Peyer's patch (tissue), 4 donors: ENCODE measurements around the gene MED9. TPM values are rescaled to one million over a fixed set of nuclear protein-coding genes. Genes with fewer than 3 reads are reported as not detected.

Experiments
- DNase-seq, 3 donors: peaks; one replicate each; pipeline ENCODE4 v3.0.0-alpha.2; 2017 to 2019
- H3K27ac ChIP-seq, 4 donors: fragments of 200-600 bp; sonication (generic); one replicate each; pipeline ENCODE4 v1.5.1; 2016 to 2019
- H3K27me3 ChIP-seq, 2 donors: fragments of 200-600 bp; sonication (generic); one replicate each; pipeline ENCODE4 v1.5.1; 2019
- H3K36me3 ChIP-seq, 3 donors: fragments of 200-600 bp; sonication (generic); one replicate each; pipeline ENCODE4 v1.5.1; 2016 to 2019
- H3K4me1 ChIP-seq, 4 donors: fragments of 200-600 bp; sonication (generic); one replicate each; pipeline ENCODE4 v1.5.1; 2016 to 2019
- H3K4me3 ChIP-seq, 4 donors: fragments of 200-600 bp; sonication (generic); 1 replicate in 3 of 4; 2 replicates in 1 of 4; pipeline ENCODE4 v1.5.1; 2016 to 2019; ENCODE audit warnings: mild to moderate bottlenecking in 1 of 4
- H3K9me3 ChIP-seq, 4 donors: fragments of 200-600 bp; sonication (generic); one replicate each; pipeline ENCODE4 v1.5.1; 2016 to 2019; ENCODE audit warnings: mild to moderate bottlenecking in 1 of 4
- POLR2A ChIP-seq, 2 donors: fragments of 450-650 bp; IDR thresholded peaks; one replicate each; pipeline ENCODE4 v1.5.1; 2017; ENCODE audit warnings: antibody characterized with exemption in 2 of 2, mild to moderate bottlenecking in 2 of 2, moderate library complexity in 2 of 2
- total RNA-seq, 4 donors: library from RNA; depleted of rRNA; stranded (reverse); fragments of >200 nt; gene quantifications; one replicate each; pipeline ENCODE4 v1.1.0, GENCODE V29; 2016
- TF ChIP-seq, protein P1 (sequence below), 6 experiments: fragments of 450-650 bp in 4 of 6; fragments of 200-600 bp in 2 of 6; sonication (generic) in 1 of 6; IDR thresholded peaks; one replicate each; pipeline ENCODE4 v1.5.1; 2017 to 2019; ENCODE audit warnings: antibody characterized with exemption in 6 of 6, mild to moderate bottlenecking in 3 of 6, moderate library complexity in 1 of 6

Gene MED9
- total RNA-seq, 4 donors from 2014 or later, result 8.3 to 42.4 (median 19.4) TPM

DNA sequence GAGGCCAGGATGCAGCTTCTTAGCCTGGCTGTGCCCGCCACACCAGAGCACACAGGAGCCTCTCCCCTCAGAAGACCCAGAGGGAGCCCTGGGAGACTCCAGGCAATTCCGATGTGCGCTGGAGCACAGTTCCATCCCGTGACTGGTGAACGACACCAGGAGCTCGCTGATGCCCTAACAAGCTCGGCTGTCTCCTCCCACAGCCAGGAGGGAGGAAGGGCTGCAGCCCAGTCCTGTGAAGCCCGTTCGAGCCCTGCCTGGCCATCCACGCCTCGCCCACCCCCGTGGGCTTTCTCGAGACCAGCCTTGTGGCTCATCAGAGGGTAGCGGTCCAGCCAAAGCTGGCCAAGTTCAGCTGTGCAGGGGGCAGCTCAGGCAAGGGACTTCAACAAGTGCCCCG is 41.2 kb downstream of the MED9 start:
- H3K9me3 ChIP-seq, result no peaks in the 10 kb centered on the region
- H3K4me1 ChIP-seq, result no peaks in the 10 kb centered on the region
- DNase-seq, result no peak
- no peak overlapping the region for H3K27ac ChIP-seq
- no peak for TF ChIP-seq POLR2A (IDR thresholded peaks at IDR 0.05)
- TF ChIP-seq, protein P1, sequence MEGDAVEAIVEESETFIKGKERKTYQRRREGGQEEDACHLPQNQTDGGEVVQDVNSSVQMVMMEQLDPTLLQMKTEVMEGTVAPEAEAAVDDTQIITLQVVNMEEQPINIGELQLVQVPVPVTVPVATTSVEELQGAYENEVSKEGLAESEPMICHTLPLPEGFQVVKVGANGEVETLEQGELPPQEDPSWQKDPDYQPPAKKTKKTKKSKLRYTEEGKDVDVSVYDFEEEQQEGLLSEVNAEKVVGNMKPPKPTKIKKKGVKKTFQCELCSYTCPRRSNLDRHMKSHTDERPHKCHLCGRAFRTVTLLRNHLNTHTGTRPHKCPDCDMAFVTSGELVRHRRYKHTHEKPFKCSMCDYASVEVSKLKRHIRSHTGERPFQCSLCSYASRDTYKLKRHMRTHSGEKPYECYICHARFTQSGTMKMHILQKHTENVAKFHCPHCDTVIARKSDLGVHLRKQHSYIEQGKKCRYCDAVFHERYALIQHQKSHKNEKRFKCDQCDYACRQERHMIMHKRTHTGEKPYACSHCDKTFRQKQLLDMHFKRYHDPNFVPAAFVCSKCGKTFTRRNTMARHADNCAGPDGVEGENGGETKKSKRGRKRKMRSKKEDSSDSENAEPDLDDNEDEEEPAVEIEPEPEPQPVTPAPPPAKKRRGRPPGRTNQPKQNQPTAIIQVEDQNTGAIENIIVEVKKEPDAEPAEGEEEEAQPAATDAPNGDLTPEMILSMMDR (IDR thresholded peaks at IDR 0.05), result no peak
- H3K4me3 ChIP-seq, result no peak overlapping the region
- no peaks in the 10 kb centered on the region for H3K36me3 ChIP-seq
- no peaks in the 10 kb centered on the region for H3K27me3 ChIP-seq

DNA sequence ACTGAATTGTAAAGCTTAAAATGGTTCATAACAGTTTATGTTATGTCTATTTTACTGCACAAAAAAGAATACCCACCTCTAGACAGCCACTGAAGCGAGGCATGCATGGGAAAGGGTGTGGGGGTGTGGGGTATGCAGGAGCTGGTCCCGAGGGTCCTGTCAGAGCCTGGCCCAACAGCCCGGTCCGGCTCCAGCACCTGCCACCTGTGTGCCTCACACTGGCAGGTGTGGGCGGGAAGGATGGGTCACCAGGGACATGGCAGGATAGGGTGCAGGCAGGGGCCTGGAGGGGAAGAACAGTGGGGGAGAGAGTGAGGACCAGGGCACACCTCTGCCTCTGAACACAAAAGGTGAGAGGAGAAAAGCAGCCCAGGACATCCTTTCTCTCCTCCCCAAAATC is 42.2 kb downstream of the MED9 start:
- no peak overlapping the region for H3K27ac ChIP-seq
- no peaks in the 10 kb centered on the region for H3K4me1 ChIP-seq
- no peaks in the 10 kb centered on the region for H3K9me3 ChIP-seq
- TF ChIP-seq POLR2A (IDR thresholded peaks at IDR 0.05), result no peak
- TF ChIP-seq, protein P1 (IDR thresholded peaks at IDR 0.05), result no peak
- no peak for DNase-seq
- H3K36me3 ChIP-seq, result no peaks in the 10 kb centered on the region
- no peak overlapping the region for H3K4me3 ChIP-seq
- H3K27me3 ChIP-seq, result no peaks in the 10 kb centered on the region

DNA sequence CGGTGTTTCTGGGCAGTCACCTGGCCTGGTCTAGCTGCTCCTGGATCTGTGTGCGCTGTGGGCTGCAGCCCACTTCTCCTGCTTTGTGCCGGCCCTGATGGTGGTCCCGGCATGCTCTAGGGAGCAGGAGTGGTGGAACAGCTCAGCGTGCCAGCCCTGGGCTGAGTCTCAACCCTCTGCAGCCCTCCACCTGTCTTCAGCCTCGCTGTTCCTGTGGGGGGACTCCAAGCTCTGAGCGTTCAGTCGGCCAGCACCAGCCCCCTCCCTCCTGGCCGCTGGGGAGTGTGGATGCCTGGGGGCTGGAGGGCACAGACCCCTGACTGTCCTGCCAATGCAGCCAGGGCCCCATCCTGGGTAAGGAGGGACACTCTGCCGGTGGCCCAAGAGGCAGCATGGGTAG is 43.1 kb downstream of the MED9 start:
- no peak for DNase-seq
- H3K4me3 ChIP-seq, result no peak overlapping the region
- TF ChIP-seq POLR2A (IDR thresholded peaks at IDR 0.05), result no peak
- TF ChIP-seq, protein P1 (IDR thresholded peaks at IDR 0.05), result no peak
- no peaks in the 10 kb centered on the region for H3K4me1 ChIP-seq
- H3K27me3 ChIP-seq, result no peaks in the 10 kb centered on the region
- no peaks in the 10 kb centered on the region for H3K36me3 ChIP-seq
- no peaks in the 10 kb centered on the region for H3K9me3 ChIP-seq
- no peak overlapping the region for H3K27ac ChIP-seq

DNA sequence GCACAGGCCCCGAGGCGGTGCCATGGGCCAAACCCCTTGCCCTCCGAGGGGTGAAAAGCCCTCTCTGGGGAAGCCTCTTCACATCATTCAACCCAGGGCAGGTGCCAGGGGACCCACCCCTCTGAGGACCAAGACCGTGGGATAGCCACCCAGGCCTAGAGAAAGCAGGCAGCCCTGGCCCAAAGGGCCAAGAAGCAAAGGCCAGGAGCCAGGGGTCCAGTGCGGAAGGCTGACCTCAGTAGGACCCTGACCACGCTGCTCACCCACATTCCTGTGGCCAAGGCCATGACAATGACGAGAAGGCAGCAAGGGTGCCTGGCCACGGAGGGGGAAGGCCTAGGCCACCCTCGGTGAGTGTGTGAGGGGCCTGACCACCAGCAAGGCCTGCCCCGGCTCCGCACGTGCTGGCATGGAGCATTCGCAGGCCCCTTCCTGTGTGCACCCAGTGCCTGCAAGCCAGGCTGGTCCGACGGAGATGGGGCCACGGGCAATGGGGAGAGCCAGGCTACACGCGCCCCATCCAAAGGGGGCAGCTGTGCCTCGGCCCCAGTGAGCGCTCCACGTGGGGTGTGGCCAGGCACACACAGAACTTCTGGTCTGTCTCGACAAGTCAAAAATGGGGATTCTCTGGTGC is 43.9 kb downstream of the MED9 start:
- TF ChIP-seq, protein P1 (IDR thresholded peaks at IDR 0.05), result no peak
- no peak for TF ChIP-seq POLR2A (IDR thresholded peaks at IDR 0.05)
- no peaks in the 10 kb centered on the region for H3K9me3 ChIP-seq
- DNase-seq, result no peak
- H3K4me3 ChIP-seq, result no peak overlapping the region
- no peak overlapping the region for H3K27ac ChIP-seq
- no peaks in the 10 kb centered on the region for H3K36me3 ChIP-seq
- H3K27me3 ChIP-seq, result no peaks in the 10 kb centered on the region
- H3K4me1 ChIP-seq, result no peaks in the 10 kb centered on the region

DNA sequence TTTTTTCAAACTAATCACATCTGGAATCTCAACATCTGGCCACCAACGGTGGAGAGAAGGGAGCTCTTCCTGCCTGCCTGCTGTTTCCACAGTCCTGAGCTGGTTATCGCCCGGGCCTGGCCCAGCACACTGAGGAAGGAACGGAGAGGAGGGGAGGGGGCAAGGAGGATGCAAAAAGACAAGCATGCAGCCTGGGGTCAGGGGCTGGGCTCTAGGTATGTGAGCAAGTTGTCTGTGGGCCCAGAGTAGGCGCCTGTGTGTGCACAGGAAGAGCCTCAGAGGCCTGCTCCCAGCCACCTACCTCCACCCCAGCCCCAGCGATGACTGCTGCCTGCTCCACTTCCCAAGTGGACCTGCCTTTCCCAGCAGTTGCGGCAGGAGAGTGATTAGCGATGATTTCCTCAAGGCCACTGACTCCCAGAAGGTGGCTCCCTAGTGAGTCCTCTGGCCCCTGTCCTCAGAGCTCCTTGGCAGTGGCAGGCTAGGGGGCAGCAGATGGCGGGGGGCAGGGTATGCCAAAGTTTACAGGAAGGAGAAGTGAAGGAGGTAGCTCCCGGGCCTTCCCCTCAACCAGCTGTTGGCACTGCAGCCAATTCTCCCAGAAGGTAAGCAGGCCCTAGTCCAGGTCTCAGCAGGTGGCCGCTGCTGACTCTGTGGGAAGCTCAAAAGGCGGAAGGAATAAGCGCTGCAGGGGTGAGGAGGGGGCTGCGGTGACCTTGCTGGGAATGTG is 46.4 kb downstream of the MED9 start:
- Histone ChIP-seq H3K4me3 (no peak overlapping the region), H3K9me3 (no peaks in the 10 kb centered on the region), H3K27ac (no peak overlapping the region), H3K4me1 (peaks cover 0 to 4% (median 0%) of the 10 kb centered on the region in 4 donors), H3K36me3 (no peaks in the 10 kb centered on the region), H3K27me3 (no peaks in the 10 kb centered on the region)
- TF ChIP-seq, protein P1 (IDR thresholded peaks at IDR 0.05), result no peak
- no peak for TF ChIP-seq POLR2A (IDR thresholded peaks at IDR 0.05)
- no peak for DNase-seq
